Globus pallidus (tissue), 1 donor: ENCODE measurements around the gene SSBP4.
A peak's percentile ranks its signal among the peaks of the same experiment; 100 is the strongest.
"Not testable (repeated sequence)": the region's sequence is repeated elsewhere in the genome, so short reads cannot be mapped to it uniquely, and the experiment has no call there.

Experiments
- DNase-seq: peaks from one replicate; pipeline ENCODE4 v3.0.0-alpha.2; 2015; ENCODE audit warnings: low spot score

The SSBP4 gene

GRCh38 chr19:18419195-18419698, at the start of gene SSBP4:
SSBP4 (plus strand) TSS chr19:18419398; CDS start chr19:18419649, 251 bp downstream.
- DNase-seq, result peak; percentile 61

- DNase-seq, result no peak
These were observed 45.7 kb upstream of the SSBP4 start for GRCh38 chr19:18373407-18373891.

GRCh38 chr19:18373892-18374629, 45.1 kb upstream of the SSBP4 start:
- DNase-seq, result peak; percentile 70

GRCh38 chr19:18377026-18377425, 42.2 kb upstream of the SSBP4 start:
- no peak for DNase-seq

GRCh38 chr19:18379803-18380747, 39.1 kb upstream of the SSBP4 start:
- DNase-seq, result no peak

GRCh38 chr19:18380843-18381242, 38.4 kb upstream of the SSBP4 start:
- no peak for DNase-seq

- not testable (repeated sequence) for DNase-seq
These were observed 35.6 kb upstream of the SSBP4 start for GRCh38 chr19:18383622-18384021.

GRCh38 chr19:18384775-18385174, 34.4 kb upstream of the SSBP4 start:
- no peak for DNase-seq

- no peak for DNase-seq
These were observed 33.9 kb upstream of the SSBP4 start for GRCh38 chr19:18385359-18385674.

GRCh38 chr19:18385675-18386542, 33.3 kb upstream of the SSBP4 start, which contains the start of gene GDF15:
GDF15 (plus strand) TSS chr19:18386158; CDS start chr19:18386190, 32 bp downstream.
- no peak for DNase-seq

- DNase-seq, result no peak
These were observed 32.5 kb upstream of the SSBP4 start for GRCh38 chr19:18386543-18387271.

- DNase-seq, result no peak
These were observed 30.9 kb upstream of the SSBP4 start for GRCh38 chr19:18388100-18388959.

- no peak for DNase-seq
These were observed 30.1 kb upstream of the SSBP4 start for GRCh38 chr19:18388960-18389725.

- no peak for DNase-seq
These were observed 29.5 kb upstream of the SSBP4 start for GRCh38 chr19:18389726-18390064.

GRCh38 chr19:18390065-18390907, 28.9 kb upstream of the SSBP4 start:
- no peak for DNase-seq

- no peak for DNase-seq
These were observed 27.6 kb upstream of the SSBP4 start for GRCh38 chr19:18391509-18392075.

- peak; percentile 26 for DNase-seq
These were observed 26.8 kb upstream of the SSBP4 start for GRCh38 chr19:18392417-18392816.

GRCh38 chr19:18392926-18393325, 26.3 kb upstream of the SSBP4 start:
- DNase-seq, result no peak
